Superior temporal gyrus (tissue), 1 donor: ENCODE data around the gene SPTBN1.

Experiments used
- DNase-seq: peaks from one replicate; pipeline ENCODE4 v3.0.0-alpha.2; 2016; ENCODE audit errors: extremely low spot score

Gene SPTBN1

GRCh38 chr2:54455563-54456361 is at the start of gene SPTBN1:
SPTBN1 (plus strand) TSS chr2:54456327; CDS start chr2:54526419, 70,092 bp downstream.
- peak; percentile 88 for DNase-seq

DNA sequence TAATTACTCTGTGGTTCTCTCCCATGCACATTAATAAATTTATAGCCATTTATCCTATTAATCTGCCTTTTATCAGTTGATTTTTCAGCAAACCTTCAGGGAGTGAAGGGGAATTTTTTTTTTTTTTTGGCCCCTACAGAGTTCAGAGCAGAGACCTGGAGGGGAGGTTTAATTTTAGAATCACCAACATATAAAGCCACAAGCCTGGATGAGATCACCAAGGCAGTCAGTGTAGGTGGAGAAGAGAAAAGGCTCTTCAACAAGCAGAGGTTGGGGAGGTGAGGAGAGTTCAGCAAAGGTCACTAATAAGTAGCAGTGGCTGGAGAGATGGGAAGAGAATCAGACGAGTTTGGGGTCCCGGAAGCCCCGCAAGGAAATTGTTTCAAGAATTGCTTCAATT is 48.4 kb upstream of the SPTBN1 start:
- no peak for DNase-seq

DNA sequence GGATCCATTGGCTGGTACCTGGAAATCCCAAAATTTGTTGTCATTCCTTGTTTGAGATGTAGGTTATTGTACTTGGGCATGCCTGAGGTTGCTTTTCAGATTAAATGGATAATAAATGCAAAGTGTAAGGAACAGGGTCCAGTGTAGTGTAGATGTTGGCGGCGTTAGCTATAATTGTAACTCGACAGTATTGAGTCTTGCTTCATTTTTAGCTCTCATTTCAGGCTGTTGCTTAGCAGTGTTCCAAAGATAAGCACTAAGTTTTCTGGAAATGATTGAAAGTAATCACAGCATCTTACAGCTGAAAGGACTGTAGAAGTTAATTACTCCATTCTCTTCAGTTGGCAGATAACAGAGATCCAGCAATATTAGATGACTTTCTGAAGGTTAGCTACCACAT is 47.8 kb upstream of the SPTBN1 start:
- no peak for DNase-seq

DNA sequence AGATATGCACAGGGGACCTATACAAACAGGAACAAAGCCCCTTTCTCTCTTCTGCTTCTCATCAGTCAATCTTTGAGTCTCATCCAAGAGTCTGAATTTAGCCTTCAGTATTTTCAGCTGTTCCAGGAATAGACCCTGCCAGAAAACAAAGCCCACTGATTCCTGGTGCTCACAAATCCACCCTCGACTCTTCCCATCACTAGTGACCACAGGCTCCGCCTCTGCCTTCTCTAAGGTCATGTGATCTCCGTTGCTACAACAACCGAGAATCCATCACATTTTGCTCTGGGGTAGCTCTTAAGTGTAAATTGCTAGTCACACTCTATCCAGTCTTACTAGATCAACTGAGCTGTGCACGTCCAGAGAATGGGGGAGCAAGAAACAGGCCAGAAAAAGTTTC is 46.4 kb upstream of the SPTBN1 start:
- DNase-seq: peak; percentile 88

DNA sequence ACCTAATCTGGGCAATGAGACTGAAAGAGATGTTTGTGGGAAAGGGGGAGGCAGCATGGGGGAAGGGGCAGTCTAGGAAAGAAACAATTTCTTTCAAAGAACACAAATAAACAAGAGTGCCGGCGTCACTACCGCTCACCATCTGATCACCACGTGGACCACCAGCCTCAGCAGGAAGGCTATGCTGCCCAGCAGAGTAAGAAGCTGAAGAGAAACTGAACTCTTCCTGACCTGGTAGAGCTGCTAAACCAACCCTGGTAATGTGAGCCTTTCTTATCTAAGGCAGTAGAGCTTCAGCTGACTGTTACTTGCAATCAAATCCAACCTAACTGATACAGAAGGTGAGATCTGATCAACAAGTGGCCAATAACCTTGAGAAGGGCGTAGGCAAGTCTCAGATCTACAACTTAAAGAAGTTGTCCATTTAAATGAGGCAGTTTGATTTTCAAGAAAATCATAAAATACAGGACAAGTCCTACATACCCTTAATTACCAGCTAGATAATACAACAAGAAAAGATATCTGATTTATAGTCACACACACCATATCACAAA is 44.2 kb upstream of the SPTBN1 start:
- DNase-seq: no peak

GRCh38 chr2:54416166-54416813 is 39.8 kb upstream of the SPTBN1 start:
- no peak for DNase-seq

- no peak for DNase-seq
These were observed 39.2 kb upstream of the SPTBN1 start for GRCh38 chr2:54416938-54417337.

- no peak for DNase-seq
These were observed 38.5 kb upstream of the SPTBN1 start for GRCh38 chr2:54417577-54417976.

DNA sequence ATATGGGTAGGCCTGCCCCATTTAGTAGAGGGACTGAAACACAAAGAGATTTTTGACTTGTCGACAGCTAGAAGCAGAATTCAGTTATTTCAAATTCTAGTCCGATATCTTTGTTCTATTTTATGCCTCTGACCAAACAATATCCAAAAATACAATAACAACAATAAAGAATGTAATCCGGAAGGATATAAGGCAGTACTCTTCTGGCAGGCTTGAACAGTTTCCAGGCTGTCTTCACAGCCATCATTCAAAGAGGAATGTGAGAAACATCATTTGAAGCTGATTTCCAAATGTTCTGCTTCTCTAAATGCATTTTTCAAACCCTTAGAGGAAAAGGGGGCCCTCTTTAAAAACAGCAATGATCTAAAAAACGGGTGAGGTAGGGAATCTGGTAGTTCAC is 36.7 kb upstream of the SPTBN1 start:
- DNase-seq: no peak

DNA sequence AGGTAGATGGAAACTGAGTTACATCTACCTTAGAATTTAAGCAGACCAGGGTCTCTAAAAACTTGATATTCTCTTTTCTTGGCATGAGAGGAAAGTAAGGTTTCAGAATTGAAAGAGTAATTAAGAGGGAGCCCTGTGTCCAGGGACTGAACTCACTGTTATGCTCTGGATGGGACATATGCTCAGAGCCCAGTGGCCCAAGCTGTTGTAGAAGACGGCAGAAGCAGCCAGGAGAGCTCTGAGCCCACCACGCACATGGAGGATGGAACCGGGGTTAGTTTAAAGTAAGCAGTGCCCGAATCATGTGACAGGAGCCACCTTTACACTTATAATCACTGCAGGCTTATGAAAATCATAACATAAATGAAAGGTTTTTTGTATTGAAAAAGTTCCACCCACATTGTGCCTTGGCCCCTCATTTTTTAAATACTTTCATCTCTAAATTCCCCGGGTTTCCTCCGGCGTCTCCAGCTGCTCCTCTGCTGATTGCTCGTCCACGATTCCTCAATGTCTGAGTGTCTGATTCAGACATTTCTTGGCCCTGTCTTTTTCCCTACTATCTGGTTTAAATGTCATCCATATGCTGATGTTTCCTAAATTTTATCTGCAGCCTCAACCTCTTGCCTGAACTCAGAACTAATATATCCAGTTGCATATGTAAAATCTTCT is 36.1 kb upstream of the SPTBN1 start:
- DNase-seq: no peak

- no peak for DNase-seq
These were observed 35.5 kb upstream of the SPTBN1 start for GRCh38 chr2:54420524-54421172.

DNA sequence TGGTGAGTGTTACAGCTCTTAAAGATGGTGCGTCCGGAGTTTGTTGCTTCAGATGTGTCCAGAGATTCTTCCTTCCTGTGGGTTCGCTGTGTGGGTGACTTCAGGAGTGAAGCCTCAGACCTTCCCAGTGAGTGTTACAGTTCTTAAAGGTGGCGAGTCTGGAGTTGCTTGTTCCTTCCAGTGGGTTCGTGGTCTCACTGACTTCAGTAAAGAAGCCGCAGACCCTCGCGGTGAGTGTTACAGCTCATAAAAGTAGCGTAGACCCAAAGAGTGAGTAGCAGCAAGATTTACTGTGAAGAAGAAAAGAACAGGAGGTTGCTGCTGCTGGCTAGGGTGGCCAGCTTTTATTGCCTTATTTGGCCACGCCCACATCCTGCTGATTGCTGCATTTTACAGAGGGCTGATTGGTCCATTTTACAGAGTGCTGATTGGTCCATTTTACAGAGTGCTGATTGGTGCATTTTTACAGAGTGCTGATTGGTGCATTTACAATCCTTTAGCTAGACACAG is 34.0 kb upstream of the SPTBN1 start:
- no peak for DNase-seq

- no peak for DNase-seq
These were observed 32.9 kb upstream of the SPTBN1 start for GRCh38 chr2:54423213-54423612.

- DNase-seq: no peak
These were observed 31.5 kb upstream of the SPTBN1 start for GRCh38 chr2:54424555-54425163.

DNA sequence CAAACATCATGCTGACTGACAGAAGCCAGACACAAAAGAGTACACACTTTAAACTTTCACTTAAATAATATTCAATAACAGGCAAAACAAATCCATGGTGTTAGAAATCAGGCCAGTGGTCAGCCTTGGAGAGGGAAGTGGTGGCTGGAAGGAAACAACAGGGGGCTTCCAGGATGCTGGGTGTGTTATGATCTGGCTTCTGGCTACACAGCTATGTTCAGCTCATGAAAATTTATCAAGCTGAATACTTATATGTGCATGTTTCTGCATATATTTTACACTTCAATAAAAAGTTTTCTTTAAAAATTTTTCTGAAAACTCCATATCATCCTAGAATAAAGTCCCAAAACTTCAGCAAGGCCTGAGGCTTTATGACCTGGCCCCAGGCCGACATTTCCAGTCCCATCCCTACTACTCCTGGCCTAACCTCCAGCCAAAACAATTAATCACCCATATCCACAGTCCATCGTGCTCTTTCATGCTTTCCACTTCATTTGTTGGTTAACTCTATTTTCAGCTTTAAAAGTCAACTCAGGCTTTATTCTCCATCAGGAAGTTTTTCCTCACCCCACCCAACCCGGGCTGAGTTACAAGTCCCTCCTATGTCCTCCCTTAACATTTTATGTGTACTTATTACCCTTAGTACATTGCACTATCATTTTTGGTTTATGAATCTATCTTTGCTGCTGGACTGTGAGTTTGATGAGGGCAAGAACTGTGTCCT is 27.9 kb upstream of the SPTBN1 start:
- DNase-seq: no peak

DNA sequence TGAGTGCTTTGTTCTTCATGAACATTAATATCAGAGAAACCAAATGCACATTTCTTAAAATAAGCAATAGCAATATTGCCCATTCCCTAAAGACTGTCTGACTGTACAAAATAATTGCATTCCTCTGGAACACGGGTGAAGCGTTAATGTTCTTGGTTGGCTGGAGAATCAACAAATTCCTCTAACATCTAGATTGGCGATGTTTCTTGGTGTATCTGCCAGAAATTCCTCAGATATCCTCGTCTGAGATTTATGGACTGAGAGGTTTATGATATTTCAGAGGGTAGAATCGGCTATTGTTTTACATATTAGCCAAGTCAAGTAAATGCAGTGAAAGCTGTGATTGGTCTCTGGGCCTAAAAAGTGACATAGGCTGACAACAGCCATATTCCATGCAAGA is 27.1 kb upstream of the SPTBN1 start:
- DNase-seq: no peak

DNA sequence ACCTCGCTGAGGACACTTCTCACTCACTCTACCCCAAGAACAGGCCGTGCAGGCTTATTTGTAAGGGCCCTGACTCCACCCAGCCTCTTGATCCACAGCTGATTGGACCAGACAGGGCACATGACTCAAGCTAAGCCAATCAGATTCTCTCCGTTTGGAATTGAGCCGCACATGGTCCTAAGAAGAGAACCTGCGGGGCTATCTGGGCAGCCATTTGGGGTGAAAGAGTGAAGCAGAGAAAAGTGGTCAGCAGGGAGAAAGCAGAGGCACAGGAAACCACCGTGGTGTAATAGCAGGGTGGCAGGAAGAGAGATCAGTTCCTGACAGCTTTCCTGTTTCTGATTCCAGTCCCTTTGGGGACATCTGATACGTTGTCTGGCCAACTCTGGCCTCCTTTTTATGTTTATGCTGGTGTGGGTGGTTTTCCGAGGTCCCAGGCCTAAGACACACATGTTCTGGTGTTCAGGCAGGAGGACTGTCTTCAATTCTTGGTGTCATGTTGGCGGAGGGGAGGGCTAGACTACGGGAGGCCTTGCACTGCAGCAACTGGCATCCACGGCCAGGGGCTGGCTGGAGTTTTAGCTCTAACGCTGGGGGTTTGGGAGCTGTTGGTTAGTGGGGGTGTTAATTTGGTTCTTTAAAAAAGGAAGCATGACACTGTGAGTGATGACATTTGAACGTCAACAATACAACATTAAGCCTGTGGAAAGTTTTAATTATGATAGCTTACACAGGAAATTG is 26.1 kb upstream of the SPTBN1 start:
- no peak for DNase-seq

GRCh38 chr2:54430649-54431048 is 25.5 kb upstream of the SPTBN1 start:
- no peak for DNase-seq

DNA sequence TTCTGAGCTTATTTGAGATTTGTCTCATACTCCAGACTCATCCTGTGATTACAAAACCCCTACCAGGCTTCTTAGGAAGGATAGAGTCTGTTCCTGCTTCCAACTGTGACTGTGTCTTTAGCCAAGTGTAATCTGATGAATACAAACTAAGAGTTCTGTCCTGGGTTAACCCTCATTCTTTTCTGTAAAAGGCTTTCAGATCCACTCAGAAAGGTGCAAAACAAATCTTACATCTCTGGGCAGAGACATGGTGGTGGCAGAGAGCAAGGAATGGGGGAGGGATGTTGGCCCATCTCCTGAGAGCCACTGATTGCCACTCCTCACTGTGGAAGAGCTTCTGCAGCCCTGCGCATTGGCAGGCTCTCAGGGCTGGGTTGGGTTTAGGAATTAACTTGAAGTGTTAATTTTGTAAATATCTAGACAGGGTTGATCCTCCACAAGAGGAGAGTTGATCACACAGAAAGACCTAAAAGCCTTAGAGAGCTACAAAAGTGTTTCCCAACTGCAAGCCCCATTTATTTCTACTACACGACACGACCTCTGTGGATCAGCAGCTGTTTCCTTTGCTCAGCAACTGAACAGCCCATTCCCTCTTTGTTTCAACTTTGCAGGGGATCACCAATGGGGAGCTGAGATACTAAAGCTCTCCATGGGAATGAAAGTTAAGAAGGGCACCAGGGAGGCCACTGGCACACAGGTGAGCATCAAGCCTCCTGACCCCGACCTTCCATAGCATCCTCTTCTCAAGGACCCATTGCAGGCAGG is 23.7 kb upstream of the SPTBN1 start:
- DNase-seq: no peak
